Measurements from ENCODE around the gene FFAR4.

Gene FFAR4

DNA sequence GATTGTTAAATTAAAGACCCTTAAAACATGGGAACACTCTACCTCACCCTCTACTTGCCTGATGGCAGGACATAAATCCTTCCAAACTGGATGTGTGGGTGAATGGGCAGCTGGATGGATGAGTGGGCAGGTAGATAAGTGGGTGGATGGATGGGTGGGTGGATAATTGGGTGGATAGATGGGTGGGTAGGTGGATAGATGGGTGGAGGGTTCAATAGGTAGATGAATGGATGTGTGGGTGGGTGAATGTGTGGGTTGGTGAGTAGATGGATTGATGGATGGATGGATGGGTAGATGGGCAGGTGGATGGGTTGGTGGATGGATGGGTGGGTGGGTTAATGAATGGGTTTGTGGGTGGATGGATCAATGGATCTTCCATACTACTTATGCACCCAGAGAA is 18.9 kb upstream of the FFAR4 start:
- no peak overlapping the region for H3K4me3 ChIP-seq (ENCODE audit: low read depth, low read length)
- TF ChIP-seq, protein P1, sequence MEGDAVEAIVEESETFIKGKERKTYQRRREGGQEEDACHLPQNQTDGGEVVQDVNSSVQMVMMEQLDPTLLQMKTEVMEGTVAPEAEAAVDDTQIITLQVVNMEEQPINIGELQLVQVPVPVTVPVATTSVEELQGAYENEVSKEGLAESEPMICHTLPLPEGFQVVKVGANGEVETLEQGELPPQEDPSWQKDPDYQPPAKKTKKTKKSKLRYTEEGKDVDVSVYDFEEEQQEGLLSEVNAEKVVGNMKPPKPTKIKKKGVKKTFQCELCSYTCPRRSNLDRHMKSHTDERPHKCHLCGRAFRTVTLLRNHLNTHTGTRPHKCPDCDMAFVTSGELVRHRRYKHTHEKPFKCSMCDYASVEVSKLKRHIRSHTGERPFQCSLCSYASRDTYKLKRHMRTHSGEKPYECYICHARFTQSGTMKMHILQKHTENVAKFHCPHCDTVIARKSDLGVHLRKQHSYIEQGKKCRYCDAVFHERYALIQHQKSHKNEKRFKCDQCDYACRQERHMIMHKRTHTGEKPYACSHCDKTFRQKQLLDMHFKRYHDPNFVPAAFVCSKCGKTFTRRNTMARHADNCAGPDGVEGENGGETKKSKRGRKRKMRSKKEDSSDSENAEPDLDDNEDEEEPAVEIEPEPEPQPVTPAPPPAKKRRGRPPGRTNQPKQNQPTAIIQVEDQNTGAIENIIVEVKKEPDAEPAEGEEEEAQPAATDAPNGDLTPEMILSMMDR (IDR thresholded peaks at IDR 0.05; ENCODE audit: borderline replicate concordance, insufficient read depth, low read depth, low read length): no peak

GRCh38 chr10:93548376-93549071 is 17.9 kb upstream of the FFAR4 start:
- no peak overlapping the region for H3K4me3 ChIP-seq (ENCODE audit: low read depth, low read length)
- TF ChIP-seq, protein P1 (IDR thresholded peaks at IDR 0.05; ENCODE audit: borderline replicate concordance, insufficient read depth, low read depth, low read length): no peak

DNA sequence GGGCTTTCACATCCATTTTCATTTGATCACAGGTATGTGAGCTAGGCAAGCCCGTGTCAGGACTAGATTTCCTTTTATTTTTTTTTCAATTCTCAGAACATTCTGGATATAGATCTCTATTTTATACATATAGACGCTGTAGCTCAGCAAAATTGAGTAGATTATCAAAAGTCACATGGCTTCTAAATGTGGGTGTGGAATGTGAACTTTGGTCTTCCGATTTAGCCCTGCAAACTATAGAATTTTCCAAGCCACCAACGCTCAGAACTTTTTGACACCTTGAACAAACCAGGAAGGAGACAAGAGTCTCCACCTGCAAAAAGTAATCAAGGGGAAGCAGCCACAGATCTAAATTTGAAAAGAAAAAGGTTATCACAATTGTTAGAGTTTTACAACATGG is 15.9 kb upstream of the FFAR4 start:
- no peak overlapping the region for H3K4me3 ChIP-seq (ENCODE audit: low read depth, low read length)
- TF ChIP-seq, protein P1 (IDR thresholded peaks at IDR 0.05; ENCODE audit: borderline replicate concordance, insufficient read depth, low read depth, low read length): no peak

GRCh38 chr10:93552780-93553179 is 13.7 kb upstream of the FFAR4 start:
- no peak overlapping the region for H3K4me3 ChIP-seq (ENCODE audit: low read depth, low read length)
- TF ChIP-seq, protein P1 (IDR thresholded peaks at IDR 0.05; ENCODE audit: borderline replicate concordance, insufficient read depth, low read depth, low read length): no peak

GRCh38 chr10:93553482-93554315 is 12.8 kb upstream of the FFAR4 start:
- no peak overlapping the region for H3K4me3 ChIP-seq (ENCODE audit: low read depth, low read length)
- TF ChIP-seq, protein P1 (IDR thresholded peaks at IDR 0.05; ENCODE audit: borderline replicate concordance, insufficient read depth, low read depth, low read length): no peak

- TF ChIP-seq, protein P1 (IDR thresholded peaks at IDR 0.05; ENCODE audit: borderline replicate concordance, insufficient read depth, low read depth, low read length): no peak
- H3K4me3 ChIP-seq (ENCODE audit: low read depth, low read length): no peak overlapping the region
Measured at GRCh38 chr10:93554316-93554663, 12.2 kb upstream of the FFAR4 start.
